Liver (tissue), 9 donors: ENCODE measurements around the gene GCH1. TPM values are rescaled to one million over a fixed set of nuclear protein-coding genes. Genes with fewer than 3 reads are reported as not detected.

Source experiments
- DNase-seq: peaks from one replicate; pipeline ENCODE4 v3.0.0-alpha.2; 2017; ENCODE audit warnings: low spot score
- H3K27ac ChIP-seq, 2 donors: one replicate each; pipeline ENCODE4 v1.7.0; 2013; ENCODE audit warnings: inconsistent platforms in 2 of 2, low read length in 2 of 2, control low read depth in 1 of 2, low read depth in 1 of 2, mild to moderate bottlenecking in 1 of 2
- H3K27me3 ChIP-seq, 4 donors: one replicate each; pipeline versions ENCODE4 v1.6.1 to v1.7.0; 2013; ENCODE audit warnings: low read length in 3 of 4, inconsistent platforms in 1 of 4, mild to moderate bottlenecking in 1 of 4, moderate library complexity in 1 of 4; ENCODE audit not compliant: control insufficient read depth in 4 of 4, insufficient read depth in 4 of 4
- H3K36me3 ChIP-seq, 4 donors: one replicate each; pipeline versions ENCODE4 v1.6.1 to v1.7.0; 2013; ENCODE audit warnings: low read length in 3 of 4, mild to moderate bottlenecking in 3 of 4, low read depth in 1 of 4, moderate library complexity in 1 of 4; ENCODE audit not compliant: control insufficient read depth in 4 of 4, insufficient read depth in 3 of 4
- H3K4me1 ChIP-seq, 4 donors: one replicate each; pipeline versions ENCODE4 v1.6.1 to v1.7.0; 2013; ENCODE audit warnings: low read length in 3 of 4, mild to moderate bottlenecking in 3 of 4, moderate library complexity in 1 of 4; ENCODE audit not compliant: control insufficient read depth in 4 of 4, insufficient read depth in 4 of 4
- H3K4me3 ChIP-seq, 3 donors: one replicate each; pipeline versions ENCODE4 v1.6.1 to v1.7.0; 2013; ENCODE audit warnings: low read length in 3 of 3, control low read depth in 1 of 3, low read depth in 1 of 3, mild to moderate bottlenecking in 1 of 3
- H3K9ac ChIP-seq, 2 donors: one replicate each; pipeline ENCODE4 v1.7.0; 2013; ENCODE audit warnings: low read length in 2 of 2, mild to moderate bottlenecking in 2 of 2, moderate library complexity in 2 of 2, control low read depth in 1 of 2, low read depth in 1 of 2
- H3K9me3 ChIP-seq, 4 donors: one replicate each; pipeline versions ENCODE4 v1.6.1 to v1.7.0; 2013; ENCODE audit warnings: low read length in 3 of 4; ENCODE audit not compliant: control insufficient read depth in 4 of 4
- EGR1 ChIP-seq, 2 donors: IDR thresholded peaks; 2 replicates each; pipeline ENCODE4 v1.6.1; 2016 to 2018; ENCODE audit warnings: antibody characterized with exemption in 2 of 2, low read depth in 2 of 2
- FOXA1 ChIP-seq: IDR thresholded peaks from 2 replicates; pipeline ENCODE4 v1.6.1; 2016; ENCODE audit warnings: antibody characterized with exemption
- FOXA2 ChIP-seq: IDR thresholded peaks from 2 replicates; pipeline ENCODE4 v1.6.1; 2016; ENCODE audit warnings: antibody characterized with exemption
- HNF4A ChIP-seq, 2 donors: conservative IDR thresholded peaks; 2 replicates each; pipeline ENCODE4 v1.6.1; 2016; ENCODE audit warnings: antibody characterized with exemption in 2 of 2, mild to moderate bottlenecking in 2 of 2
- HNF4G ChIP-seq: IDR thresholded peaks from 2 replicates; pipeline ENCODE4 v1.6.1; 2016; ENCODE audit warnings: antibody characterized with exemption
- RAD21 ChIP-seq, 2 donors: IDR thresholded peaks; 2 replicates each; pipeline ENCODE4 v1.6.1; 2016; ENCODE audit warnings: antibody characterized with exemption in 2 of 2, mild to moderate bottlenecking in 2 of 2
- RXRA ChIP-seq, 2 donors: IDR thresholded peaks; 2 replicates each; pipeline ENCODE4 v1.6.1; 2017 to 2018; ENCODE audit warnings: antibody characterized with exemption in 2 of 2, mild to moderate bottlenecking in 1 of 2
- SP1 ChIP-seq: IDR thresholded peaks from 2 replicates; pipeline ENCODE4 v1.6.1; 2018; ENCODE audit warnings: antibody characterized with exemption, mild to moderate bottlenecking
- TAF1 ChIP-seq: conservative IDR thresholded peaks from 2 replicates; pipeline ENCODE4 v1.6.1; 2016; ENCODE audit warnings: antibody characterized with exemption, mild to moderate bottlenecking
- YY1 ChIP-seq: IDR thresholded peaks from 2 replicates; pipeline ENCODE4 v1.6.1; 2016; ENCODE audit warnings: antibody characterized with exemption, mild to moderate bottlenecking
- WGBS: extraction: QIAGEN DNeasy Blood & Tissue Kit; methylation state at CpG from one replicate; pipeline ENCODE4 v1.1.7; 2013; 5-methylcytosine and 5-hydroxymethylcytosine counted together
- polyA plus RNA-seq, 2 donors: library from polyadenylated mRNA; stranded (reverse) in 1 of 2; unstranded in 1 of 2; fragments of 200-250 nt in 1 of 2; fragments of >200 nt in 1 of 2; fragmentation: Nextera tagmentation in 1 of 2; extraction: Ambion mirVana in 1 of 2; gene quantifications; one replicate each; pipeline versions ENCODE4 v1.2.1 to v1.2.3, GENCODE V29; 2013 to 2015
- total RNA-seq, 2 donors: library from RNA; depleted of rRNA; stranded (reverse); fragments of >200 nt; gene quantifications; one replicate each; pipeline ENCODE4 v1.2.3, GENCODE V29; 2014
- TF ChIP-seq, protein P1 (sequence below): fragments of 150-350 bp; IDR thresholded peaks from 2 replicates; pipeline ENCODE4 v1.5.1; 2017; ENCODE audit warnings: improper control_type of control experiment, low read depth, low read length; ENCODE audit not compliant: missing input control
- TF ChIP-seq, protein P2 (sequence below): IDR thresholded peaks from 2 replicates; pipeline ENCODE4 v1.6.1; 2016; ENCODE audit warnings: antibody characterized with exemption
- TF ChIP-seq, protein P3 (sequence below): IDR thresholded peaks from 2 replicates; pipeline ENCODE4 v1.6.1; 2016; ENCODE audit warnings: antibody characterized with exemption
- TF ChIP-seq, protein P4 (sequence below): IDR thresholded peaks from 2 replicates; pipeline ENCODE4 v1.6.1; 2016; ENCODE audit warnings: antibody characterized with exemption
- TF ChIP-seq, protein P5 (sequence below): IDR thresholded peaks from 2 replicates; pipeline ENCODE4 v1.6.1; 2016; ENCODE audit warnings: antibody characterized with exemption, mild to moderate bottlenecking
- donor health status: healthy.
- donor health status: healthy.
- donor health status: healthy.
- donor health status: healthy.
- donor health status: healthy.

GCH1 gene
- total and polyA plus RNA-seq, 4 donors: 19.7 to 60.0 (median 37.0) TPM

DNA sequence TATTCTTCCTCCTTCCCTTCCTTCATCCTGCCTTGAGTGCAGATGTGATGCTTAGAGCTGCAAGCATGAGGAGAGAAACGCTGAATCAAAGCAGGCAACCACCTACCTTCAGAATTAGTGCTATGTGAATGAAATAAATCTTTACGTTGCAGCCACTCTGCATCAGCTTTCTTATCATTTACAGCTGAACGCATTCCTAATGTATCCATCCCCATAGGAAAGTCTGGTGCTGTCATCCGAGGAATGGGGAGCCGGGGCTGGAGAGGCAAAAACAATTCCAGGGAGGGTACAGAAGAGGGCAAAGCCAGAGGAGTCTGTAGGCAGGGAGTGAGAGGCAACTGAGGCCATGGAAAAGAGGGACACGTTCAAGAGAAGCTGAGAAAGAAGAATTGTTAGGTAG, 90.0 kb downstream of the GCH1 start:
- no peak for DNase-seq
- 88% methylated on average over 6 of the region's 6 CpGs for WGBS
- no peaks in the 10 kb centered on the region for H3K9me3 ChIP-seq
- H3K36me3 ChIP-seq: no peaks in the 10 kb centered on the region
- H3K27me3 ChIP-seq: no peaks in the 10 kb centered on the region
- H3K4me3 ChIP-seq: no peak overlapping the region
- TF ChIP-seq, protein P1, sequence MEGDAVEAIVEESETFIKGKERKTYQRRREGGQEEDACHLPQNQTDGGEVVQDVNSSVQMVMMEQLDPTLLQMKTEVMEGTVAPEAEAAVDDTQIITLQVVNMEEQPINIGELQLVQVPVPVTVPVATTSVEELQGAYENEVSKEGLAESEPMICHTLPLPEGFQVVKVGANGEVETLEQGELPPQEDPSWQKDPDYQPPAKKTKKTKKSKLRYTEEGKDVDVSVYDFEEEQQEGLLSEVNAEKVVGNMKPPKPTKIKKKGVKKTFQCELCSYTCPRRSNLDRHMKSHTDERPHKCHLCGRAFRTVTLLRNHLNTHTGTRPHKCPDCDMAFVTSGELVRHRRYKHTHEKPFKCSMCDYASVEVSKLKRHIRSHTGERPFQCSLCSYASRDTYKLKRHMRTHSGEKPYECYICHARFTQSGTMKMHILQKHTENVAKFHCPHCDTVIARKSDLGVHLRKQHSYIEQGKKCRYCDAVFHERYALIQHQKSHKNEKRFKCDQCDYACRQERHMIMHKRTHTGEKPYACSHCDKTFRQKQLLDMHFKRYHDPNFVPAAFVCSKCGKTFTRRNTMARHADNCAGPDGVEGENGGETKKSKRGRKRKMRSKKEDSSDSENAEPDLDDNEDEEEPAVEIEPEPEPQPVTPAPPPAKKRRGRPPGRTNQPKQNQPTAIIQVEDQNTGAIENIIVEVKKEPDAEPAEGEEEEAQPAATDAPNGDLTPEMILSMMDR: no peak
- TF ChIP-seq SP1: no peak
- TF ChIP-seq, protein P2, sequence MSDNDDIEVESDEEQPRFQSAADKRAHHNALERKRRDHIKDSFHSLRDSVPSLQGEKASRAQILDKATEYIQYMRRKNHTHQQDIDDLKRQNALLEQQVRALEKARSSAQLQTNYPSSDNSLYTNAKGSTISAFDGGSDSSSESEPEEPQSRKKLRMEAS: no peak
- TF ChIP-seq, protein P3, sequence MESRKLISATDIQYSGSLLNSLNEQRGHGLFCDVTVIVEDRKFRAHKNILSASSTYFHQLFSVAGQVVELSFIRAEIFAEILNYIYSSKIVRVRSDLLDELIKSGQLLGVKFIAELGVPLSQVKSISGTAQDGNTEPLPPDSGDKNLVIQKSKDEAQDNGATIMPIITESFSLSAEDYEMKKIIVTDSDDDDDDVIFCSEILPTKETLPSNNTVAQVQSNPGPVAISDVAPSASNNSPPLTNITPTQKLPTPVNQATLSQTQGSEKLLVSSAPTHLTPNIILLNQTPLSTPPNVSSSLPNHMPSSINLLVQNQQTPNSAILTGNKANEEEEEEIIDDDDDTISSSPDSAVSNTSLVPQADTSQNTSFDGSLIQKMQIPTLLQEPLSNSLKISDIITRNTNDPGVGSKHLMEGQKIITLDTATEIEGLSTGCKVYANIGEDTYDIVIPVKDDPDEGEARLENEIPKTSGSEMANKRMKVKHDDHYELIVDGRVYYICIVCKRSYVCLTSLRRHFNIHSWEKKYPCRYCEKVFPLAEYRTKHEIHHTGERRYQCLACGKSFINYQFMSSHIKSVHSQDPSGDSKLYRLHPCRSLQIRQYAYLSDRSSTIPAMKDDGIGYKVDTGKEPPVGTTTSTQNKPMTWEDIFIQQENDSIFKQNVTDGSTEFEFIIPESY: no peak
- H3K4me1 ChIP-seq: no peaks in the 10 kb centered on the region
- H3K27ac ChIP-seq: no peak overlapping the region
- no peak overlapping the region for H3K9ac ChIP-seq

DNA sequence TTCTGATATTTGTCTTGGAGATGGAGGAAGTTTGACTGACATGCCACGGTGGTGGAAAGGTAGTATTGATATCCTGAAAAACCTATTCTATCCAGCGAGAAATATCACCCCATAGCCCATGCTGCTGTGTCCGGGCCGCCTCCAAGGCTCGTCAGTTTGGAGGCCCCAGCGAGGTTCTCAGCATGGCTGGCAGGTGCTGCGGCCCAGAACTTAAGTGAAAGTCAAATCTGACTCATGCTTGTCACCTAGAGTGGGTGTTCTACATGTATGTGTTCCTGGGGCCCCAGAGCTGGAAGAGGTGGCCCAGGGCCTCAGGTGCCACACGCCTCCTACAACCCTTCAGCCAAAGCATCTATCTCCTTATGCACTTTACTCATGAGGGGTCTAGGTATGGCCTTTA, 92.9 kb downstream of the GCH1 start:
- Histone ChIP-seq H3K9me3 (no peaks in the 10 kb centered on the region), H3K9ac (no peak overlapping the region), H3K27ac (no peak overlapping the region), H3K4me1 (peaks cover 0 to 8% (median 0%) of the 10 kb centered on the region in 4 donors), H3K27me3 (no peaks in the 10 kb centered on the region), H3K36me3 (no peaks in the 10 kb centered on the region), H3K4me3 (no peak overlapping the region)
- TF ChIP-seq, protein P4, sequence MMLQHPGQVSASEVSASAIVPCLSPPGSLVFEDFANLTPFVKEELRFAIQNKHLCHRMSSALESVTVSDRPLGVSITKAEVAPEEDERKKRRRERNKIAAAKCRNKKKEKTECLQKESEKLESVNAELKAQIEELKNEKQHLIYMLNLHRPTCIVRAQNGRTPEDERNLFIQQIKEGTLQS: no peak
- TF ChIP-seq, protein P5, sequence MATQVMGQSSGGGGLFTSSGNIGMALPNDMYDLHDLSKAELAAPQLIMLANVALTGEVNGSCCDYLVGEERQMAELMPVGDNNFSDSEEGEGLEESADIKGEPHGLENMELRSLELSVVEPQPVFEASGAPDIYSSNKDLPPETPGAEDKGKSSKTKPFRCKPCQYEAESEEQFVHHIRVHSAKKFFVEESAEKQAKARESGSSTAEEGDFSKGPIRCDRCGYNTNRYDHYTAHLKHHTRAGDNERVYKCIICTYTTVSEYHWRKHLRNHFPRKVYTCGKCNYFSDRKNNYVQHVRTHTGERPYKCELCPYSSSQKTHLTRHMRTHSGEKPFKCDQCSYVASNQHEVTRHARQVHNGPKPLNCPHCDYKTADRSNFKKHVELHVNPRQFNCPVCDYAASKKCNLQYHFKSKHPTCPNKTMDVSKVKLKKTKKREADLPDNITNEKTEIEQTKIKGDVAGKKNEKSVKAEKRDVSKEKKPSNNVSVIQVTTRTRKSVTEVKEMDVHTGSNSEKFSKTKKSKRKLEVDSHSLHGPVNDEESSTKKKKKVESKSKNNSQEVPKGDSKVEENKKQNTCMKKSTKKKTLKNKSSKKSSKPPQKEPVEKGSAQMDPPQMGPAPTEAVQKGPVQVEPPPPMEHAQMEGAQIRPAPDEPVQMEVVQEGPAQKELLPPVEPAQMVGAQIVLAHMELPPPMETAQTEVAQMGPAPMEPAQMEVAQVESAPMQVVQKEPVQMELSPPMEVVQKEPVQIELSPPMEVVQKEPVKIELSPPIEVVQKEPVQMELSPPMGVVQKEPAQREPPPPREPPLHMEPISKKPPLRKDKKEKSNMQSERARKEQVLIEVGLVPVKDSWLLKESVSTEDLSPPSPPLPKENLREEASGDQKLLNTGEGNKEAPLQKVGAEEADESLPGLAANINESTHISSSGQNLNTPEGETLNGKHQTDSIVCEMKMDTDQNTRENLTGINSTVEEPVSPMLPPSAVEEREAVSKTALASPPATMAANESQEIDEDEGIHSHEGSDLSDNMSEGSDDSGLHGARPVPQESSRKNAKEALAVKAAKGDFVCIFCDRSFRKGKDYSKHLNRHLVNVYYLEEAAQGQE: no peak
- TF ChIP-seq FOXA2 (no peak), TAF1 (no peak), EGR1 (IDR thresholded peaks at IDR 0.05; ENCODE audit: low read depth in 2 of 2) (no peak), FOXA1 (no peak), HNF4G (no peak), SP1 (no peak), HNF4A (conservative IDR thresholded peaks at IDR 0.05) (no peak), RXRA (IDR thresholded peaks at IDR 0.05) (no peak), YY1 (no peak), RAD21 (IDR thresholded peaks at IDR 0.05) (no peak)
- TF ChIP-seq, protein P2: no peak
- TF ChIP-seq, protein P3: no peak
- TF ChIP-seq, protein P1: no peak
- 95% methylated on average over 8 of the region's 8 CpGs for WGBS
- DNase-seq: peak; percentile 21
